GM12874 (cell line): ENCODE data around the gene AP2A1.

Experiments
- TF ChIP-seq, protein P1 (sequence below): IDR thresholded peaks from 2 replicates; pipeline ENCODE4 v1.5.1; 2011; ENCODE audit warnings: low read depth, mild to moderate bottlenecking, control low read depth, low read length, moderate library complexity; ENCODE audit not compliant: insufficient read depth

Gene AP2A1

DNA sequence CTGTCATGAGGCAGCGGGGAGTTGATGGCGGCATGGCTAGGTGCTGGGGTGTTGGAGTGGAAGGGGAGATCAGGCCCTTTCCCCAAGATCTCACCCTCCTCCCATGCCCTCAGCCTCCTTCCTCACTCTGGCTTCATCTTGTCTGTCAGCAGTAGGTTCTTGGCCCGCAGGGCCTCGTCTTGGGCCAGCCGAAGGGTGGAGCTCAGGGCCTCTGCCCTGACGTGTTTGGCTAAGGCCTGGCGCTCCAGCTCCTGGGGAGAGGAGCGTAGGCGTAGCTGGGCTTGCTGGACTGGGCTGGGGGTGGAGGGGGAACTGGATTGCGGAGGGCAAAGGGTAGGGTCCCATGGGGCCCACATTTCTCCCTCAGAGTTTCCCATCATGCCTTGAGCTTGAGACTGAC, 26.9 kb upstream of the AP2A1 start:
- TF ChIP-seq, protein P1, sequence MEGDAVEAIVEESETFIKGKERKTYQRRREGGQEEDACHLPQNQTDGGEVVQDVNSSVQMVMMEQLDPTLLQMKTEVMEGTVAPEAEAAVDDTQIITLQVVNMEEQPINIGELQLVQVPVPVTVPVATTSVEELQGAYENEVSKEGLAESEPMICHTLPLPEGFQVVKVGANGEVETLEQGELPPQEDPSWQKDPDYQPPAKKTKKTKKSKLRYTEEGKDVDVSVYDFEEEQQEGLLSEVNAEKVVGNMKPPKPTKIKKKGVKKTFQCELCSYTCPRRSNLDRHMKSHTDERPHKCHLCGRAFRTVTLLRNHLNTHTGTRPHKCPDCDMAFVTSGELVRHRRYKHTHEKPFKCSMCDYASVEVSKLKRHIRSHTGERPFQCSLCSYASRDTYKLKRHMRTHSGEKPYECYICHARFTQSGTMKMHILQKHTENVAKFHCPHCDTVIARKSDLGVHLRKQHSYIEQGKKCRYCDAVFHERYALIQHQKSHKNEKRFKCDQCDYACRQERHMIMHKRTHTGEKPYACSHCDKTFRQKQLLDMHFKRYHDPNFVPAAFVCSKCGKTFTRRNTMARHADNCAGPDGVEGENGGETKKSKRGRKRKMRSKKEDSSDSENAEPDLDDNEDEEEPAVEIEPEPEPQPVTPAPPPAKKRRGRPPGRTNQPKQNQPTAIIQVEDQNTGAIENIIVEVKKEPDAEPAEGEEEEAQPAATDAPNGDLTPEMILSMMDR = no peak

DNA sequence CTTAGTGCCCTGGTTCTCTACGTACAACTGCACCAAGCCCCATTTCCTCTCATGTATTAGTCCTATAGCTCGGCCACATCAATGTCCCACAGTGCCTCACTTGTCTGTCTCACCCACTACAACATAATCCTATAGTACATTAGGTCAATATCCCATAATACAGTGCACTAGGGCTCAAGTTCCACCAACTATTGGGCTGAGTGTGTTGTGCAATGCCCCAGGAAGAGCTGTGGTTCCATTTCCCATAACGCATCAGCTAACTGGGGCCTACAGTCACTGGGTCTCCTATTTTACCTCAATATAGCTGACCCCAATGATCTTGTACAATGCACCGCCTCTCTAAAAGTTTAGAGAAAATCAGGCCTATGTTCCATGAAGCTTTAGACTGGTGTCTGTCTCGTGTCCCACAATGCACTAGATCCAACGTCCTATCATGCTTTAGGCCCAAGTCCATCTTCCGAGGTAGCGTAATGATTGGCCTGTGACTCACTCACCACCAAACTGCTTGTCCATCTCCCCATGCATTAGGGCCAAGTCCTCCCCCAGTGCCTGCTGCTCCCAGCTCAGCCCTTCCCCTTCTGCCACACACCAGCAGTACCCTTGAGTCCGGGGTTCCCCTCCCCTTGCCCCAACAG, 25.5 kb upstream of the AP2A1 start:
- TF ChIP-seq, protein P1 = no peak

DNA sequence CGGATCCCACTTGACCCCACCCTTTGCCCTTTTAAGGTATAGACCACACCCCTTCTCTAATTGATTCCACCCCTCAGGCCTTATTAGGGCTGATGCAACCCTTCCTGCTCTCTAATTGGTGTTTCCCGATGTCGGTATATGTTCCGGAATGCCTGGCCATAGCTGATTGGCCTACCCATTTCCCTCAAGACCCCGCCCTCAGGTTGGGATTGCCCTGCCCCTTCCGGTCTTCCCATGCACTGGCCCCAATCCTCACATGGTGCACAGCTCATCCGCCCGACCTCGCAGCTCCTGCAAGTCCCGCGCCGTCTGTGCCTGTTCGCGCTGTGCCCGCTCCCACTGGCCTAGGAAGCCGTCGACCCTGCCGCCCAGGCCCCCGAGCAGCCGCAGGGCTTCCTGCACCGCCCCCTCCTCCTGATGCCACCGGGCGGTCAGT, 21.8 kb upstream of the AP2A1 start:
- TF ChIP-seq, protein P1 = no peak

DNA sequence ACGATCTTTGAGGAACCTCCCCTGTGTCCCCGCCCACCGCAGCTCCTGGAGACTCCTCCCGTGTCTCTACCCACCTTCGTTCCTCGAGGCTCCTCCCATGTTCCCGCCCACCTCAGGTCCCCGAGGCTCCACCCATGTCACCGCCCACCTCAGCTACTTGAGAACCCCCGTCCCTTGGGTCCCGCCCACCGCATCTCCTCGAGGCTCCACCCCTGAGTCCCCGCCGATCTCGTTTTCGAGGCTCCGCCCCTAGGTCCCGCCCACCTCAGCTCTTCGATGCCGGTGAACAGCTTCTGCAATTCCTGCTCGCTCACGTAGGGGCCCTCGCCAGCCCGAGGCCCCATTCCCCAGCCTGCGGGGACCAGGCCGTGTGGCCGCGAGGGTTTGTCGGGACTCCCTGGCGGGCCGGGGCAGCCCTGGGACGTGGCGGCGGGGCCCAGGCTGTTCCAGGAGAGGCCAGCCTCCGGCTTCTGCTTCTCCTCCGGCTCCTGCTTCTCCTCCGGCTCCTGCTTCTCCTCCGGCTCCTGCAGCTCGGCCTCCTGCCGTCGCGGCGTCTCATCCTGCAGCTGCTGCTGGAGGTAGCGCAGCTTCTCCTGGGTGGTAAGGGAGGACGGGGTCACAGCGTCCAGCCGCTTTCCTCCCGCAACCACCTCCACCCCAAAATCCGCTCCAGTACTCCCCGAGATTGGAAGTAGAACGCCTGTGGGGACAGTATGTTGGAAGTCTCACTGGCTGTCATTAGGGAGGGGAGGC, 20.4 kb upstream of the AP2A1 start:
- TF ChIP-seq, protein P1 = no peak

DNA sequence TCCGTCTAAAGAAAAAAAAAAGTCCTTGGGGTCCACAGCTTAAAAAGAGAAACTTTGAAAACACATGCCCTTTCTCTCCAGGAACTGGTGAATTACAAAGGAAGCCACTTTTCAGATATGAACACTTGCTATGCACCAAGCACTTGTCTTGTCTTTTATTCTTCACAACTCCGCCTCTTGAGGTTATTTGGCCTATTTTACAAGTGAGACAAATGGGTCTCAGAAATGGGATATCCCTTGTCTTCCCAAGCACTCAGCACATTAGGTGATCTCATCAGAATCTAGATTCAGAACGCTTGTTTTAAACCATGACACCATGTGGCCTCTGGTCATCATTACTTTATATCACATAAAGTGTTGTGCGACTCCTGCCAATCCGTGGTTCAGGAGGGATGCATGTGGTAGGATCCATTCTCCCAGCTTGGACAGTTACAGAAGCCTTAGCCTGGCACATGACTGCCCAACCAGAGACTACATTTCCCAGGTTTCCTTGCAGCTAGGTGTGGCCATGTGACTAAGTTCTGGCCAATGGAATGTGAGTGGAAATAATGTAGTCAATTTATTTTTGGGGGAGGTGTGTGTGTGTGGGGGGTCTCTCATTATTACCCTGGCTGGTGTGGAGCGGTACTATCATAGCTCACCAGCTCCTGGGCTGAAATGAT, 17.6 kb upstream of the AP2A1 start:
- TF ChIP-seq, protein P1 = no peak

DNA sequence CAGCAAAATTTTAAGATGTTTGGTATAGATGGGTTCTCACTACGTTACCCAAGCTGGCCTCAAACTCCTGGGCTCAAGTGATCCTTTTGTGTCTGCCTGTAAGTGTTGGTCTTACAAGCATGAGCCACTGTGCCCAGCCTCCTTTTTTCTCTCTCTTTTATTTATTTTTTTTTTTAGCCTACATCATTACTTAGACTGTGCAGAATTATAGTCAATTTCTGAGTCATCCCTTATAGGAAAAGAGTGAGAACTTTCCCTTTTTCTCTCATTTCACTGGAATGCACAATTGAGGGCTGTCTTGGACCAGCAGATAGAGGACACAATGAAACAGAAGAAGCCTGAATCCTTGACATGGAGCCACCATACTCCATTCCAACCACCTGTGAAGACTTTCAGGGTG, 17.0 kb upstream of the AP2A1 start:
- TF ChIP-seq, protein P1 = no peak

DNA sequence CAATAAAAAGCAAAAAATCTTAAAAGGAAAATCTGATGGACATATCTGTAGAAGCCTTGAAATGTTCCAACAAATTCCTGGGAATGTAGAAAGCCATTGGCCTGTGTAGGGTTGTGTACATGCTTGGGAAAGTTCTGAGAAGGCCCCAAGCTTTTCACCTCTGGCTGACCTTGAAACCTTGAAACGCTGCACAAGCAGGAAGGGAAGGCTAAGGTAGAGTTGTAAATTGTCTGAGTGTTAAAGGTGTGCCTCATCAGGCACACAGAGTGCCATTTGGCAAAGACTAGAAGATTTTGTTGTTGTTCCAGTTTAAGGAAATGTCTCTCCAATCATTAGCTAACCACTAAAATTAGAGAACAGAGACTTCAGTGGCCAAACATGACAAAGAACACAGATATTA, 14.1 kb upstream of the AP2A1 start:
- TF ChIP-seq, protein P1 = no peak
